A673 (cell line): Measurements from ENCODE around the gene CPNE9. TPM values are rescaled to one million over a fixed set of nuclear protein-coding genes. Genes with fewer than 3 reads are reported as not detected.

Experiments
- BruUV-seq: library from RNA; stranded (reverse); fragments of 400-500 nt; replicated peaks from 2 replicates; lab custom pipeline; 2021; lab: Mats Ljungman, UMichigan
- CTCF ChIA-PET: fragments of 300-600 bp; sonication (Branson Sonifier 250); formaldehyde crosslinking; loops from one replicate; lab custom pipeline; 2022; ENCODE audit warnings: antibody characterized with exemption; lab: Charles Lee
- POLR2A ChIA-PET: fragments of 300-600 bp; sonication (Branson Sonifier 250); formaldehyde crosslinking; loops from one replicate; lab custom pipeline; 2022; ENCODE audit warnings: antibody characterized with exemption; ENCODE audit not compliant: low non-redundant PET; lab: Charles Lee
- DNase-seq: peaks from one replicate; pipeline ENCODE4 v3.0.0-alpha.2; 2015; ENCODE audit warnings: low spot score
- H3K27ac ChIP-seq: fragments of 200-600 bp; sonication (generic); 2 replicates; pipeline ENCODE4 v1.5.1; 2016; ENCODE audit warnings: mixed run types, low read depth, mild to moderate bottlenecking, mixed read lengths, antibody characterized with exemption, low read length; ENCODE audit not compliant: poor library complexity, severe bottlenecking
- H3K27me3 ChIP-seq: fragments of 200-600 bp; sonication (generic); replicated peaks from 2 replicates; pipeline ENCODE4 v1.6.1; 2017; ENCODE audit warnings: mixed run types, low read depth, mild to moderate bottlenecking, mixed read lengths, antibody characterized with exemption, low read length; ENCODE audit not compliant: insufficient read depth, poor library complexity
- H3K36me3 ChIP-seq: fragments of 200-600 bp; sonication (generic); 2 replicates; pipeline ENCODE4 v1.6.1; 2016; ENCODE audit warnings: mixed run types, mild to moderate bottlenecking, mixed read lengths, antibody characterized with exemption, low read length; ENCODE audit not compliant: insufficient read depth, poor library complexity, severe bottlenecking
- H3K4me1 ChIP-seq: fragments of 200-600 bp; sonication (generic); 2 replicates; pipeline ENCODE4 v1.6.1; 2017; ENCODE audit warnings: mixed run types, mild to moderate bottlenecking, mixed read lengths, antibody characterized with exemption, low read length; ENCODE audit not compliant: insufficient read depth, poor library complexity, severe bottlenecking
- H3K4me3 ChIP-seq: fragments of 200-600 bp; sonication (generic); 2 replicates; pipeline ENCODE4 v1.5.1; 2016; ENCODE audit warnings: low read depth, mixed run types, mild to moderate bottlenecking, mixed read lengths, low read length; ENCODE audit not compliant: poor library complexity, severe bottlenecking
- H3K9me3 ChIP-seq: fragments of 200-600 bp; sonication (generic); 2 replicates; pipeline ENCODE4 v1.6.1; 2016; ENCODE audit warnings: mixed run types, low read depth, mild to moderate bottlenecking, mixed read lengths, antibody characterized with exemption, low read length; ENCODE audit not compliant: poor library complexity, severe bottlenecking
- EZH2 ChIP-seq: fragments of 200-600 bp; sonication (generic); IDR thresholded peaks from 2 replicates; pipeline ENCODE4 v1.6.1; 2017; ENCODE audit warnings: borderline replicate concordance, low read depth, mild to moderate bottlenecking, mixed read lengths, antibody characterized with exemption, low read length; ENCODE audit not compliant: poor library complexity, severe bottlenecking
- intact Hi-C: fragments of 100-400 bp; cut with micrococcal nuclease; formaldehyde crosslinking; loops from one replicate; pipeline ENCODE4 v1.10.0; 2022; ENCODE audit not compliant: unreplicated experiment
- total RNA-seq: library from RNA; stranded (reverse); gene quantifications from 2 replicates; pipeline ENCODE4 v1.2.3, GENCODE V29; 2021
- TF ChIP-seq, protein P1 (sequence below): fragments of 300-800, 200-600 bp; sonication (generic); conservative IDR thresholded peaks from 2 replicates; pipeline ENCODE4 v1.5.1; 2017; ENCODE audit warnings: low read depth, mild to moderate bottlenecking, antibody characterized with exemption, low read length, moderate library complexity, mixed read lengths

The CPNE9 gene
- total RNA-seq, 1 experiment from 2014 or later: not detected

DNA sequence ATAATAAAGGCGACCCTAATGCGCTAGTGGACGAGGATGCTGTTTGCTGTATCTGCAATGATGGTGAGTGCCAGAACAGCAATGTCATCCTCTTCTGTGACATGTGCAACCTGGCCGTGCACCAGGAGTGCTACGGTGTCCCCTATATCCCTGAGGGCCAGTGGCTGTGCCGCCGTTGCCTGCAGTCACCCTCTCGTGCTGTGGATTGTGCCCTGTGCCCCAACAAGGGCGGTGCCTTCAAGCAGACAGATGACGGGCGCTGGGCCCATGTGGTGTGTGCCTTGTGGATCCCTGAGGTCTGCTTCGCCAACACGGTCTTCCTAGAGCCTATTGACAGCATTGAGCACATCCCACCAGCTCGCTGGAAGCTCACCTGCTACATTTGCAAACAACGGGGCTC, 35.5 kb downstream of the CPNE9 start:
- intact Hi-C loops: loop anchor here (10.0 kb wide), 1 partner anchor 234 kb away; no protein-coding TSS in a partner anchor
- Histone ChIP-seq H3K4me1 (no peaks in the 10 kb centered on the region), H3K27me3 (no peaks in the 10 kb centered on the region), H3K36me3 (peaks cover 94% of the 10 kb centered on the region), H3K27ac (no peak overlapping the region), H3K9me3 (no peaks in the 10 kb centered on the region), H3K4me3 (no peak overlapping the region)
- TF ChIP-seq, protein P1, sequence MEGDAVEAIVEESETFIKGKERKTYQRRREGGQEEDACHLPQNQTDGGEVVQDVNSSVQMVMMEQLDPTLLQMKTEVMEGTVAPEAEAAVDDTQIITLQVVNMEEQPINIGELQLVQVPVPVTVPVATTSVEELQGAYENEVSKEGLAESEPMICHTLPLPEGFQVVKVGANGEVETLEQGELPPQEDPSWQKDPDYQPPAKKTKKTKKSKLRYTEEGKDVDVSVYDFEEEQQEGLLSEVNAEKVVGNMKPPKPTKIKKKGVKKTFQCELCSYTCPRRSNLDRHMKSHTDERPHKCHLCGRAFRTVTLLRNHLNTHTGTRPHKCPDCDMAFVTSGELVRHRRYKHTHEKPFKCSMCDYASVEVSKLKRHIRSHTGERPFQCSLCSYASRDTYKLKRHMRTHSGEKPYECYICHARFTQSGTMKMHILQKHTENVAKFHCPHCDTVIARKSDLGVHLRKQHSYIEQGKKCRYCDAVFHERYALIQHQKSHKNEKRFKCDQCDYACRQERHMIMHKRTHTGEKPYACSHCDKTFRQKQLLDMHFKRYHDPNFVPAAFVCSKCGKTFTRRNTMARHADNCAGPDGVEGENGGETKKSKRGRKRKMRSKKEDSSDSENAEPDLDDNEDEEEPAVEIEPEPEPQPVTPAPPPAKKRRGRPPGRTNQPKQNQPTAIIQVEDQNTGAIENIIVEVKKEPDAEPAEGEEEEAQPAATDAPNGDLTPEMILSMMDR: no peak
- no peak for TF ChIP-seq EZH2
- ChIA-PET POLR2A (no interaction called here), CTCF (no interaction called here)
- no peak for DNase-seq
- no TSS peak for BruUV-seq

DNA sequence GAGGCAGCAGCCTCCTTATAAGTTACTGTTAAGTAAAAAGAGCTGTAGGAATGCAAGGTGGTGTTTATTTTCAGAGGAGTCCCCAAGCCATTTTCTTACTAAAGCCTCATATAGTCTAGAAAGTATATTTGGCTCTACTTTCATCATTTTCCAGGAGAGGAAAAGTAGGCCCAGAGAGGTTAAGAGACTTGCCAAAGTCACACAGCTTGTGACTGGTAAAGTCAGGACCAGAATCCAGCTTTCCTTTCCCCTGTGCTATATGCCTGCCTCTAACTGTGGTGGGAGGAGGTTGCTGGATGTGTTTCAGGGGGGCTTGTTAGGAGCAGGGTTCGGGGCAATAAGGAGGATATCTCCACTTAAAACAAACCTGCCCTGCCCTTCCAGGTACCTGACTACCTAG, 38.9 kb downstream of the CPNE9 start:
- Histone ChIP-seq H3K27me3 (no peaks in the 10 kb centered on the region), H3K9me3 (no peaks in the 10 kb centered on the region), H3K27ac (no peak overlapping the region), H3K4me1 (no peaks in the 10 kb centered on the region), H3K4me3 (no peak overlapping the region), H3K36me3 (peaks cover 99% of the 10 kb centered on the region)
- TF ChIP-seq EZH2: no peak
- TF ChIP-seq, protein P1: no peak
- ChIA-PET CTCF (no interaction called here), POLR2A (interaction anchor here (0.6 kb wide), 1 partner anchor 97 kb away, joined by 8 read pairs; no protein-coding TSS in a partner anchor)
- BruUV-seq: no TSS peak
- intact Hi-C loops: no loop called here
- no peak for DNase-seq

DNA sequence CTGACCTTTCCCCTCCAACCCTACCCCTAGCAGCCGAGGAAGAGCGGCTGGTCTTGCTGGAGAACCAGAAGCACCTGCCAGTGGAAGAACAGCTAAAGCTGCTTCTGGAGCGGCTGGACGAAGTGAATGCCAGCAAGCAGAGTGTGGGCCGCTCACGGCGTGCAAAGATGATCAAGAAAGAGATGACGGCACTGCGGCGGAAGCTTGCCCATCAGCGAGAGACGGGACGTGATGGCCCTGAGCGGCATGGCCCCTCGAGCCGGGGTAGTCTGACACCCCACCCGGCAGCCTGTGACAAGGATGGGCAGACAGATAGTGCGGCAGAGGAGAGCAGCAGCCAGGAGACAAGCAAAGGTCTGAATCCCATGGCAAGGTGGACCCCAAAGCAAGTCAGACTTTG, 39.9 kb downstream of the CPNE9 start:
- no peak for DNase-seq
- Histone ChIP-seq H3K36me3 (peaks cover 99% of the 10 kb centered on the region), H3K27ac (no peak overlapping the region), H3K27me3 (no peaks in the 10 kb centered on the region), H3K4me1 (no peaks in the 10 kb centered on the region), H3K9me3 (no peaks in the 10 kb centered on the region), H3K4me3 (no peak overlapping the region)
- POLR2A ChIA-PET: interaction anchor here (0.6 kb wide), 1 partner anchor 87 kb away, joined by 3 read pairs; no protein-coding TSS in a partner anchor
- CTCF ChIA-PET: interaction anchor here (0.6 kb wide), 1 partner anchor 380 kb away, joined by 3 read pairs; no protein-coding TSS in a partner anchor
- intact Hi-C loops: no loop called here
- TF ChIP-seq, protein P1: no peak
- no peak for TF ChIP-seq EZH2
- no TSS peak for BruUV-seq
